GM12878 (cell line): ENCODE results near the gene AP1S1. TPM values are rescaled to one million over a fixed set of nuclear protein-coding genes. Genes with fewer than 3 reads are reported as not detected.

Experiments
- ATAC-seq: fragments of 200-7000 bp; cut with Tn5 transposase; 3 replicates; pipeline ENCODE4 v1.9.1; 2020; ENCODE audit warnings: mild to moderate bottlenecking, moderate library complexity
- BruUV-seq: library from RNA; stranded (reverse); fragments of 400-500 nt; replicated peaks from 2 replicates; lab custom pipeline; 2021; lab: Mats Ljungman, UMichigan
- CTCF ChIA-PET: fragments of 300-600 bp; sonication (Branson Sonifier 250); formaldehyde crosslinking; extraction: SDS; loops from one replicate; lab custom pipeline; 2021; ENCODE audit warnings: inconsistent platforms; lab: Yijun Ruan, JAX
- POLR2A ChIA-PET: fragments of 350-600 bp; formaldehyde crosslinking; extraction: SDS; loops from one replicate; lab custom pipeline; 2021; ENCODE audit warnings: inconsistent platforms; lab: Charles Lee
- RAD21 ChIA-PET: fragments of 300-600 bp; sonication (Branson Sonifier 250); formaldehyde crosslinking; loops from one replicate; lab custom pipeline; 2023; ENCODE audit warnings: antibody characterized with exemption; ENCODE audit not compliant: unreplicated experiment; lab: Charles Lee
- SMC1A ChIA-PET: fragments of 300-600 bp; sonication (Branson Sonifier 250); formaldehyde crosslinking; loops from one replicate; lab custom pipeline; 2023; ENCODE audit not compliant: unreplicated experiment, uncharacterized antibody; lab: Charles Lee
- DNase-seq: peaks from one replicate; pipeline ENCODE4 v3.0.0-alpha.2; 2011; ENCODE audit warnings: low read depth, low spot score
- FAIRE-seq: peaks from 3 replicates; lab custom pipeline; 2011; peaks lifted over from hg19 to GRCh38; lab: Jason Lieb, UNC
- H2AFZ ChIP-seq: 2 replicates; pipeline ENCODE4 v1.6.0; 2011; ENCODE audit warnings: low read depth, low read length, control low read depth; ENCODE audit not compliant: control insufficient read depth
- H3K27ac ChIP-seq: 2 replicates; pipeline ENCODE4 v1.5.1; 2011; ENCODE audit warnings: control low read depth; ENCODE audit not compliant: control insufficient read depth, insufficient read depth
- H3K27me3 ChIP-seq, 2 experiments: replicated peaks in 1 of 2; 2 replicates each; pipeline versions ENCODE4 v1.6.0 to v1.6.1; 2011; ENCODE audit warnings: low read length in 1 of 2; ENCODE audit not compliant: control insufficient read depth in 2 of 2, insufficient read depth in 2 of 2
- H3K36me3 ChIP-seq, 2 experiments: 2 replicates each; pipeline ENCODE4 v1.5.1; 2011; ENCODE audit warnings: low read length in 1 of 2; ENCODE audit not compliant: control insufficient read depth in 2 of 2, insufficient read depth in 2 of 2
- H3K4me1 ChIP-seq: 2 replicates; pipeline ENCODE4 v1.6.1; 2011; ENCODE audit warnings: mild to moderate bottlenecking, low read length, moderate library complexity, mixed read lengths; ENCODE audit not compliant: control insufficient read depth, insufficient read depth
- H3K4me2 ChIP-seq: 2 replicates; pipeline ENCODE4 v1.6.0; 2011; ENCODE audit warnings: control low read depth; ENCODE audit not compliant: control insufficient read depth, insufficient read depth
- H3K4me3 ChIP-seq: fragments of 200-600 bp; sonication (generic); 2 replicates; pipeline ENCODE4 v1.5.1; 2016
- H3K79me2 ChIP-seq: 2 replicates; pipeline ENCODE4 v1.6.0; 2011; ENCODE audit warnings: low read length; ENCODE audit not compliant: control insufficient read depth, insufficient read depth
- H3K9ac ChIP-seq: 2 replicates; pipeline ENCODE4 v1.8.0; 2011; ENCODE audit warnings: low read length, control low read depth, mixed read lengths; ENCODE audit not compliant: control insufficient read depth, insufficient read depth
- H3K9me3 ChIP-seq: replicated peaks from 3 replicates; pipeline ENCODE4 v1.5.1; 2011; ENCODE audit warnings: mild to moderate bottlenecking, low read length; ENCODE audit not compliant: control insufficient read depth, insufficient read depth
- H4K20me1 ChIP-seq: 2 replicates; pipeline ENCODE4 v1.6.0; 2011; ENCODE audit not compliant: control insufficient read depth, insufficient read depth
- E4F1 ChIP-seq: fragments of 450-650 bp; IDR thresholded peaks from 2 replicates; pipeline ENCODE4 v1.6.1; 2018; ENCODE audit warnings: borderline replicate concordance, mild to moderate bottlenecking; ENCODE audit not compliant: partially characterized antibody
- WGBS: methylation state at CpG from one replicate; pipeline ENCODE4 v1.1.6; 2016; ENCODE audit warnings: low lambda C conversion rate; ENCODE audit not compliant: insufficient replicate concordance, insufficient coverage; ENCODE audit errors: missing lambda C conversion rate; 5-methylcytosine and 5-hydroxymethylcytosine counted together
- in situ Hi-C: fragments of 300-500 bp; cut with MboI; formaldehyde crosslinking; loops from 9 replicates; pipeline ENCODE4 v1.14.3; 2018; ENCODE audit warnings: mixed read lengths
- intact Hi-C: fragments of 100-400 bp; cut with micrococcal nuclease; formaldehyde crosslinking; loops from one replicate; pipeline ENCODE4 v1.14.2; 2022; ENCODE audit not compliant: unreplicated experiment
- polyA plus RNA-seq, 11 experiments: library from polyadenylated mRNA; depleted of rRNA in 4 of 11; unstranded in 6 of 11; stranded (reverse) in 5 of 11; fragments of >200 nt; fragmentation: Nextera tagmentation in 4 of 11; fragmentation: Illumina TruSeq in 1 of 11; extraction: Ambion mirVana in 4 of 11; extraction: Trizol in 1 of 11; gene quantifications; 1 replicate in 1 of 11; 2 replicates in 10 of 11; pipeline versions ENCODE4 v1.2.1 to v1.2.3, GENCODE V29; 2011 to 2016; ENCODE audit warnings: inconsistent platforms in 2 of 11, missing spikeins in 2 of 11, low read depth in 1 of 11
- total RNA-seq, 4 experiments: library from RNA; depleted of rRNA in 3 of 4; stranded (reverse); fragments of >200 nt in 3 of 4; fragmentation: Illumina TruSeq in 1 of 4; extraction: Trizol in 1 of 4; gene quantifications; 2 replicates each; pipeline versions ENCODE4 v1.2.1 to v1.2.3, GENCODE V29; 2013 to 2021

Gene AP1S1
- total and polyA plus RNA-seq, 10 of the 15 experiments (the other 5 are each of a cell fraction or from before 2014, with no cell fraction given), result 2.5 to 121 (median 54.9) TPM

DNA sequence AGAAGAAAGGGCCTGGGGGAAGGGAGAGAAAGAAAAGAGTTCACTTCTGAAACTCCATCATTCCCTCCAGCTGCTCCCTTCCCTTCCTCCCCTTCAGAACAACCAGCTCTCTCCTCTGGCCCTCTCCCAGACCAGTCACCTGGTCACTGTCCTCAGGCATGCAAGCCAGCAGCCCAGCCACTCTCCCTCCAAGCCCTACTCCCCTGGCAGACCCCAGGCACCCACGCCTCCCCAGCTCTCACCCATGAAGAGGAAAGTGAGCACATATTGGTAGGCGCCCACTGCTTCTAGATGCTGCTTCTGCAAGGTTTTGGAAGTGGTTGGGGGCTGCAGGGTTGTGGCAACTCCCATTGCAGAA lies 46.2 kb downstream of the AP1S1 start:
- Histone ChIP-seq H3K9me3 (no peaks in the 10 kb centered on the region), H3K4me3 (no peak overlapping the region), H3K79me2 (no peaks in the 10 kb centered on the region), H3K4me2 (no peak overlapping the region), H2AFZ (no peak overlapping the region), H3K36me3 (no peaks in the 10 kb centered on the region), H4K20me1 (no peaks in the 10 kb centered on the region), H3K4me1 (no peaks in the 10 kb centered on the region; the same call in 1 of the 2 replicates), H3K27me3 (peaks cover 0 to 9% of the 10 kb centered on the region in 2 experiments; a peak in 2 of 4 replicates), H3K9ac (no peak overlapping the region), H3K27ac (no peak overlapping the region)
- CTCF ChIA-PET, result interaction anchor here (0.8 to 1.3 kb wide), 4 partner anchors 8 to 121 kb away, joined by 3 to 7 read pairs (median 3); no protein-coding TSS in a partner anchor
- RAD21 ChIA-PET, result interaction anchor here (0.6 to 1.9 kb wide), 2 partner anchors 82 to 1261 kb away, joined by 3 to 5 read pairs; no protein-coding TSS in a partner anchor
- WGBS, result 4% methylated on average over 2 of the region's 2 CpGs
- SMC1A ChIA-PET, result interaction anchor here (0.8 to 1.2 kb wide), 3 partner anchors 17 to 82 kb away, joined by 3 to 4 read pairs (median 4); partner anchors contain the start of genes PLOD3 and ZNHIT1
- POLR2A ChIA-PET, result interaction anchor here (0.6 kb wide), 1 partner anchor 121 kb away, joined by 4 read pairs; the partner anchor contains the start of gene IFT22
- BruUV-seq, result no TSS peak
- FAIRE-seq (no peak), ATAC-seq (no peak; the same call in 2 of the 3 replicates), DNase-seq (no peak)
- in situ Hi-C loops, result no loop called here
- TF ChIP-seq E4F1, result no peak
- intact Hi-C loops, result no loop called here
